Kidney epithelial cell (primary cell): ENCODE data around the gene C6orf89. TPM values are rescaled to one million over a fixed set of nuclear protein-coding genes. Genes with fewer than 3 reads are reported as not detected.
A peak's percentile ranks its signal among the peaks of the same experiment; 100 is the strongest.

Experiments used
- DNase-seq: peaks from one replicate; pipeline ENCODE4 v3.0.0-alpha.2; 2010; ENCODE audit warnings: low read depth
- H3K27me3 ChIP-seq: 2 replicates; pipeline ENCODE4 v1.6.0; 2011; ENCODE audit warnings: low read length; ENCODE audit not compliant: control insufficient read depth, insufficient read depth
- H3K36me3 ChIP-seq: 2 replicates; pipeline ENCODE4 v1.5.1; 2011; ENCODE audit warnings: low read length; ENCODE audit not compliant: control insufficient read depth, insufficient read depth
- H3K4me3 ChIP-seq: 2 replicates; pipeline ENCODE4 v1.5.1; 2011; ENCODE audit warnings: low read depth, mild to moderate bottlenecking, control low read depth, low read length
- CTCF ChIP-seq: IDR thresholded peaks from 2 replicates; pipeline ENCODE4 v1.5.1; 2011; ENCODE audit warnings: mild to moderate bottlenecking, moderate library complexity, low read length, control low read depth, inconsistent platforms; ENCODE audit not compliant: insufficient read depth, poor library complexity, severe bottlenecking
- total RNA-seq: library from RNA; depleted of rRNA; stranded (reverse); fragments of >200 nt; gene quantifications from 2 replicates; pipeline ENCODE4 v1.2.3, GENCODE V29; 2015

The C6orf89 gene
- total RNA-seq, 1 donor from 2014 or later = 42.5 TPM

DNA sequence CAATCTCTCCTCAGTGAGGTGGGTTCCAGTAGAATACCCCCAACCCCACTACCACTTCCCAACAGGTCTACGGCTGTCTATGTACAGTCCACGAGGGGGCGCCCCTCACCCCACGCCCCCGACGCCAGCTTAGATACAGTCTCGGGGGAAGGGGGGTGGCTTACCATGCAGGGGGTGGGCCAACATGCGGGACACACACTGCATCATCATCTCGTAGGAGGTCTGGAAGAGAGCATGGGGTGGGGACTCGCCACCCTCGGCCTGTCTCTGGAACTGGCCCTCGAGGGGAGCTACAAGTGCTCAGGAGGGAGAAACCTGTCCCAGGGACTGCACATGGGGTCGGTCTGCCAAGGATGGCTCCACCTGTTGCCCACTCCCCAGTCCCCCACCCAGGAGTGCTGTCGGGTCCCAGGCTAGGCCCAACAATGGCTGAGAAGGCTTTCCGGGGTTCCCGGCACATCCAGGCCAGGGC, 91.8 kb downstream of the C6orf89 start:
- no peak for DNase-seq

More for the DNA sequence above, 91.8 kb downstream of the C6orf89 start:
- no peak overlapping the region for H3K4me3 ChIP-seq
- peaks cover 4% of the 10 kb centered on the region for H3K36me3 ChIP-seq
- TF ChIP-seq CTCF = peak; percentile 58
- no peaks in the 10 kb centered on the region for H3K27me3 ChIP-seq

Other genes with a start within 250 kb of the C6orf89 start
- gene CDKN1A, start 207.2 kb upstream of the C6orf89 start, total RNA-seq = 1,168 and 1,214 TPM in 2 replicates
- gene RAB44, start 188.1 kb upstream of the C6orf89 start, total RNA-seq = 0.07 TPM in 1 of 2 replicates, not detected in the other
- gene CPNE5, start 46.5 kb upstream of the C6orf89 start, total RNA-seq = 0.13 and 1.4 TPM in 2 replicates
- 49.5 and 52.4 TPM in 2 replicates for gene PPIL1, start 11.1 kb upstream of the C6orf89 start, total RNA-seq
- gene PI16, start 68.8 kb downstream of the C6orf89 start, total RNA-seq = not detected in 2 replicates
- 172 and 173 TPM in 2 replicates for gene MTCH1, start 100.2 kb downstream of the C6orf89 start, total RNA-seq
- gene FGD2, start 119.7 kb downstream of the C6orf89 start, total RNA-seq = 0.04 and 0.68 TPM in 2 replicates